Kidney (tissue), 14 donors: ENCODE data around the gene WNT9B. TPM values are rescaled to one million over a fixed set of nuclear protein-coding genes. Genes with fewer than 3 reads are reported as not detected.

Experiments
- DNase-seq, 5 donors: peaks; one replicate each; pipeline ENCODE4 v3.0.0-alpha.2; 2013 to 2020
- FAIRE-seq: peaks from 2 replicates; lab custom pipeline; 2012; peaks lifted over from hg19 to GRCh38; lab: Jason Lieb, UNC
- H3K27ac ChIP-seq, 2 donors: one replicate each; pipeline ENCODE4 v1.7.0; 2013; ENCODE audit warnings: low read depth in 2 of 2, low read length in 2 of 2, inconsistent platforms in 1 of 2
- H3K27me3 ChIP-seq: one replicate; pipeline ENCODE4 v1.7.1; 2013; ENCODE audit warnings: low read length, inconsistent platforms; ENCODE audit not compliant: control insufficient read depth, insufficient read depth
- H3K36me3 ChIP-seq, 3 donors: one replicate each; pipeline versions ENCODE4 v1.7.0 to v1.7.1; 2013; ENCODE audit warnings: low read length in 3 of 3, control low read depth in 1 of 3, inconsistent platforms in 1 of 3; ENCODE audit not compliant: insufficient read depth in 3 of 3, control insufficient read depth in 2 of 3
- H3K4me1 ChIP-seq, 3 donors: one replicate each; pipeline versions ENCODE4 v1.7.0 to v1.7.1; 2013; ENCODE audit warnings: low read length in 3 of 3, inconsistent platforms in 1 of 3, low read depth in 1 of 3; ENCODE audit not compliant: control insufficient read depth in 2 of 3, insufficient read depth in 2 of 3
- H3K4me3 ChIP-seq, 3 donors: one replicate each; pipeline versions ENCODE4 v1.7.0 to v1.8.1; 2013; ENCODE audit warnings: low read length in 3 of 3, control low read depth in 1 of 3, inconsistent platforms in 1 of 3
- H3K9ac ChIP-seq, 3 donors: one replicate each; pipeline versions ENCODE4 v1.7.0 to v1.7.1; 2013; ENCODE audit warnings: low read length in 3 of 3, control low read depth in 1 of 3, inconsistent platforms in 1 of 3
- H3K9me3 ChIP-seq, 3 donors: one replicate each; pipeline versions ENCODE4 v1.7.0 to v1.7.1; 2013; ENCODE audit warnings: low read length in 3 of 3, control low read depth in 1 of 3, inconsistent platforms in 1 of 3; ENCODE audit not compliant: control insufficient read depth in 2 of 3, insufficient read depth in 1 of 3
- intact Hi-C: fragments of 100-400 bp; cut with DNase I; formaldehyde crosslinking; loops from one replicate; pipeline ENCODE4 v1.11.1; 2022
- polyA plus RNA-seq: library from polyadenylated mRNA; stranded (reverse); fragments of 350-450 nt; fragmentation: Illumina TruSeq; extraction: RNeasy Lipid Tissue Mini Kit (QIAGEN cat#74804); gene quantifications from one replicate; pipeline ENCODE4 v1.2.3, GENCODE V29; 2014; ENCODE audit warnings: low read depth, low replicate concordance; ENCODE audit not compliant: insufficient read depth
- total RNA-seq: library from RNA; stranded (reverse); fragmentation: NEBNext Ultra II Directional; extraction: Animal tissue kit (Norgen Biotek cat#: 25700); gene quantifications from one replicate; pipeline ENCODE4 v1.2.1, GENCODE V29; 2021
- TF ChIP-seq, protein P1 (sequence below): IDR thresholded peaks from 3 replicates; pipeline ENCODE4 v1.5.1; 2012; ENCODE audit warnings: mild to moderate bottlenecking, moderate library complexity, borderline replicate concordance; ENCODE audit not compliant: insufficient read depth; ENCODE audit errors: extremely low read depth
- donor health status: control.
- donor health status: control.
- donor health status: control.
- donor health status: control.
- donor health status: control.
- donor health status: DM: yes; HTN: yes; CAD: no.
- donor health status: Normal renal cell carcinoma (clear cell type).

The WNT9B gene
- total and polyA plus RNA-seq, 2 donors from 2014 or later, result 1.9 to 5.3 TPM

DNA sequence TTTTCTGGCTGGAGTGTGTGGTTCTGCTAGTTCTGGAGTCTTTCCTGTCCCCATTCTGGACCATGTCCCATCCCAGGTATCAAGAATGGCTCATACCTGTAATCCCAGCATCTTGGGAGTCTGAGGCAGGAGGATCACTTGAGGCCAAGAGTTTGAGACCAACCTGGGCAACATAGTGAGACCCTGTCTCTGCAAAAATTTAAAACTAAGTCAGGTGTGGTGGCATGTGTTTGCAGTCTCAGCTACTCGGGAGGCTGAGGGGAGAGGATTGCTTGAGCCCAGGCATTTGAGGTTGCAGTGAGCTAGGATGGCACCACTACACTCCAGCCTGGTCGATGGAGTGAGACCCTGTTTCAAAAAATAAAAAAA is 17.6 kb upstream of the WNT9B start:
- no peak for DNase-seq
- Histone ChIP-seq H3K27ac (no peak overlapping the region), H3K9ac (no peak overlapping the region), H3K4me3 (no peak overlapping the region), H3K9me3 (no peaks in the 10 kb centered on the region), H3K36me3 (no peaks in the 10 kb centered on the region), H3K4me1 (no peaks in the 10 kb centered on the region), H3K27me3 (no peaks in the 10 kb centered on the region)
- intact Hi-C loops, result no loop called here
- TF ChIP-seq, protein P1, sequence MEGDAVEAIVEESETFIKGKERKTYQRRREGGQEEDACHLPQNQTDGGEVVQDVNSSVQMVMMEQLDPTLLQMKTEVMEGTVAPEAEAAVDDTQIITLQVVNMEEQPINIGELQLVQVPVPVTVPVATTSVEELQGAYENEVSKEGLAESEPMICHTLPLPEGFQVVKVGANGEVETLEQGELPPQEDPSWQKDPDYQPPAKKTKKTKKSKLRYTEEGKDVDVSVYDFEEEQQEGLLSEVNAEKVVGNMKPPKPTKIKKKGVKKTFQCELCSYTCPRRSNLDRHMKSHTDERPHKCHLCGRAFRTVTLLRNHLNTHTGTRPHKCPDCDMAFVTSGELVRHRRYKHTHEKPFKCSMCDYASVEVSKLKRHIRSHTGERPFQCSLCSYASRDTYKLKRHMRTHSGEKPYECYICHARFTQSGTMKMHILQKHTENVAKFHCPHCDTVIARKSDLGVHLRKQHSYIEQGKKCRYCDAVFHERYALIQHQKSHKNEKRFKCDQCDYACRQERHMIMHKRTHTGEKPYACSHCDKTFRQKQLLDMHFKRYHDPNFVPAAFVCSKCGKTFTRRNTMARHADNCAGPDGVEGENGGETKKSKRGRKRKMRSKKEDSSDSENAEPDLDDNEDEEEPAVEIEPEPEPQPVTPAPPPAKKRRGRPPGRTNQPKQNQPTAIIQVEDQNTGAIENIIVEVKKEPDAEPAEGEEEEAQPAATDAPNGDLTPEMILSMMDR, result no peak
- no peak for FAIRE-seq

DNA sequence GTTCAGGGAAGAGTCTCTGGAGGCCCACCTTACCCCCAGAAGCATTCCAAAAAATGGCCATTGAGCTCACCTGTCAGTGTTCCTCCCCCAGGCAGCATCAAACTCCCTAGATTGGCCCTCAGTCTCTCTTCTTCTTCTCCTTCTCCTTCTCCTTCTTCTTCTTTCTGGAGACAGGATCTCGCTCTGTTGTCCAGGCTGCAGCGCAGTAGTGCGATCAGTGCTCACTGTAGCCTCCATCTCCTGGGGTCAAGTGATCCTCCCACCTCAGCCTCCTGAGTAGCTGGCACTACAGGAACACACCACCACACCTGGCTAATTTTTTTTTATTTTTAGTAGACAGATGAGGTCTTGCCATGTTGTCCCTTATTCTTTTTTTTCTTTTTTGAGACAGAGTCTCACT is 16.5 kb upstream of the WNT9B start:
- Histone ChIP-seq H3K4me1 (no peaks in the 10 kb centered on the region), H3K36me3 (no peaks in the 10 kb centered on the region), H3K27me3 (no peaks in the 10 kb centered on the region), H3K27ac (no peak overlapping the region), H3K4me3 (no peak overlapping the region), H3K9me3 (no peaks in the 10 kb centered on the region), H3K9ac (no peak overlapping the region)
- no peak for DNase-seq
- FAIRE-seq, result no peak
- intact Hi-C loops, result no loop called here
- TF ChIP-seq, protein P1, result no peak

DNA sequence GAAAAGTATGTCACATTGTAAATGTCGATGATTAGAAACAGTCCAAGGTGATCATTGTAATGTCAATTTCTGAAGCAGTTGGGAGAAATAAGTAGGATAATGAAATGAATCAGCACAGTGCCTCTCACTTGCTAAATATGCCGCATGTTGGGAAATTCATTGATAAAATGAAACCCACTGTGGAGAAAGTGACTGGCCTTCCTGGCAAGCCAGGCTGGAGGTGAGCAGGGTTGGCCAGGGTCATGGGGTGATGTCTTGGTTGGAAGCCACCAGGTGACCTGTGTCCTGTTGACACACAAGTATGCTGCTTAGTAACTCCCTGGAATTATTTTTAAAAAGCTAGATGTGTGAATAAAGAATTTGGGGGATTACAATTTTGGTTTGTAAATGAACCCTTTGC is 14.9 kb upstream of the WNT9B start:
- Histone ChIP-seq H3K9me3 (no peaks in the 10 kb centered on the region), H3K27ac (no peak overlapping the region), H3K4me1 (no peaks in the 10 kb centered on the region), H3K4me3 (no peak overlapping the region), H3K36me3 (no peaks in the 10 kb centered on the region), H3K27me3 (peaks cover 3% of the 10 kb centered on the region), H3K9ac (no peak overlapping the region)
- FAIRE-seq, result no peak
- DNase-seq, result no peak
- TF ChIP-seq, protein P1, result no peak
- intact Hi-C loops, result no loop called here

DNA sequence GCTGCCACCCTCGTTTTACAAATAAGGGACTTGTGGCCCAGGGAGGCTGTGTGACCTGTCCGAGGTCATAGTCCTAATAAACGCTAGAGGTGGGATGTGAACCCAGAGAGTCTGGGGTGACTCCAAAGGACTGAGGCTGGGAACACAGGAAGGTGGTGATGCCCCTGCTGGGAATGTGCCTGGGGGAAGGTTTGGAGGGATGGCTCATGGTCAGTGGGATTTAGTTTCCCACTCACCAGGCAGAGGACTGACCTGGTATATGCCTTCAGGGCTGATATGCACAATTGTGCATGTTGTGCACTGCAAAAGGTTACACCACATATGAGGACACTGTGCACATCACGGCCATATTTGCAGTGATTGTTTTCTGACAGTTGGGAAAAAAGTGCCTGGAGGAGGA is 13.9 kb upstream of the WNT9B start:
- H3K9ac ChIP-seq, result no peak overlapping the region
- DNase-seq (peak in 1 of 5 donors; percentile 38), FAIRE-seq (no peak)
- no peaks in the 10 kb centered on the region for H3K36me3 ChIP-seq
- intact Hi-C loops, result no loop called here
- TF ChIP-seq, protein P1, result no peak
- no peaks in the 10 kb centered on the region for H3K9me3 ChIP-seq
- H3K4me3 ChIP-seq, result no peak overlapping the region
- peaks cover 3% of the 10 kb centered on the region for H3K27me3 ChIP-seq
- peaks cover 0 to 2% (median 0%) of the 10 kb centered on the region in 3 donors for H3K4me1 ChIP-seq
- no peak overlapping the region for H3K27ac ChIP-seq
